PFSK-1 (cell line): ENCODE results near the gene FLNC.

Experiments used
- FOXP2 ChIP-seq: optimal IDR thresholded peaks from 2 replicates; pipeline ENCODE3; 2011; ENCODE audit warnings: borderline replicate concordance, control low read depth, inconsistent platforms; ENCODE audit not compliant: insufficient read depth; ENCODE audit errors: extremely low read length, extremely low read depth
- POLR2AphosphoS5 ChIP-seq: IDR thresholded peaks from 2 replicates; pipeline ENCODE4 v1.6.1; 2012; ENCODE audit warnings: low read depth, mild to moderate bottlenecking, control low read depth, low read length, moderate library complexity
- REST ChIP-seq, 2 experiments: IDR thresholded peaks; 2 replicates each; pipeline versions ENCODE4 v1.6.1 to v1.8.0; 2011 to 2012; ENCODE audit warnings: low read depth in 2 of 2, low read length in 2 of 2, control low read depth in 1 of 2, inconsistent platforms in 1 of 2, mild to moderate bottlenecking in 1 of 2, moderate library complexity in 1 of 2; ENCODE audit not compliant: insufficient read depth in 1 of 2
- SIN3A ChIP-seq: IDR thresholded peaks from 2 replicates; pipeline ENCODE4 v1.6.1; 2012; ENCODE audit warnings: mild to moderate bottlenecking, low read length, moderate library complexity, borderline replicate concordance; ENCODE audit not compliant: insufficient read depth
- TAF1 ChIP-seq: IDR thresholded peaks from 2 replicates; pipeline ENCODE4 v1.6.1; 2012; ENCODE audit warnings: low read length, control low read depth, borderline replicate concordance; ENCODE audit not compliant: insufficient read depth

GRCh38 chr7:128790315-128791041, 39.7 kb upstream of the FLNC start:
- TF ChIP-seq REST (IDR thresholded peaks at IDR 0.05; ENCODE audit: insufficient read depth in 1 of 2, low read depth in 2 of 2, low read length in 2 of 2) (no peak), SIN3A (no peak), POLR2AphosphoS5 (no peak), TAF1 (no peak), FOXP2 (no peak)
